Activated naive CD4-positive, alpha-beta T cell treated with anti-CD3 and anti-CD28 coated beads, Interleukin-2, amount 50 U/mL, for 24 hours (primary cell): Measurements from ENCODE around the gene ANKRD33B.
"Not testable (repeated sequence)": the region's sequence is repeated elsewhere in the genome, so short reads cannot be mapped to it uniquely, and the experiment has no call there.

Experiments used
- H3K27ac Mint-ChIP-seq: one replicate; pipeline ENCODE4 v1.8.0; 2021; ENCODE audit warnings: mild to moderate bottlenecking, mixed read lengths
- H3K27me3 Mint-ChIP-seq: one replicate; pipeline ENCODE4 v1.8.0; 2021; ENCODE audit warnings: mixed read lengths
- H3K36me3 Mint-ChIP-seq: one replicate; pipeline ENCODE4 v1.8.0; 2021; ENCODE audit warnings: mixed read lengths
- H3K4me1 Mint-ChIP-seq: one replicate; pipeline ENCODE4 v1.8.0; 2021; ENCODE audit warnings: mixed read lengths
- H3K4me3 Mint-ChIP-seq: one replicate; pipeline ENCODE4 v1.8.0; 2021; ENCODE audit warnings: mild to moderate bottlenecking, mixed read lengths
- H3K9me3 Mint-ChIP-seq: one replicate; pipeline ENCODE4 v1.8.0; 2021; ENCODE audit warnings: mixed read lengths

The ANKRD33B gene

GRCh38 chr5:10601246-10602030 is 37.6 kb downstream of the ANKRD33B start:
- H3K27ac Mint-ChIP-seq = no peak overlapping the region
- H3K27me3 Mint-ChIP-seq = peaks cover 2% of the 10 kb centered on the region
- peaks cover 16% of the 10 kb centered on the region for H3K4me1 Mint-ChIP-seq
- H3K36me3 Mint-ChIP-seq = peaks cover 4% of the 10 kb centered on the region
- H3K4me3 Mint-ChIP-seq = no peak overlapping the region
- no peaks in the 10 kb centered on the region for H3K9me3 Mint-ChIP-seq

GRCh38 chr5:10602031-10602806 is 38.3 kb downstream of the ANKRD33B start:
- peaks cover 5% of the 10 kb centered on the region for H3K27me3 Mint-ChIP-seq
- peaks cover 4% of the 10 kb centered on the region for H3K36me3 Mint-ChIP-seq
- H3K4me1 Mint-ChIP-seq = peaks cover 21% of the 10 kb centered on the region
- no peak overlapping the region for H3K4me3 Mint-ChIP-seq
- no peaks in the 10 kb centered on the region for H3K9me3 Mint-ChIP-seq
- no peak overlapping the region for H3K27ac Mint-ChIP-seq

DNA sequence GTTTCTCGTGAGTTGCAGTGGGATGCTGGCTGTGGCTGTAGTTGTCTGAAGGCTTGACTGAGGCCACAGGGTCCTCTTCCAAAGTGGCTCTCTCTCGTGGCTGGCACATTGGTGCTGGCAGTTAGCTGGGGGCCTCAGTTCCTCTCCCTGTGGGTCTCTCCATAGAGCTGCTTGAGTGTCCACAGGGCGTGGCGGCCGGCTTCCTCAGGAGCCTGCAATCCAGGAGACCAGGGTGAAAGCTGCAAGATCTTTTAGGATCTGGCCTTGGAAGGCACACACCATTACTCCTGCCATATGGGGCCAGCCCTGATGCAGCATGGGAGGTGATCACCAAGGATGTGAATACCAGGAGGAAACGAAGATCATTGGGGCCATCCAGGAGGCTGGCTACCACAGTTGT is 41.1 kb downstream of the ANKRD33B start:
- Mint-ChIP-seq H3K27ac (no peak overlapping the region), H3K36me3 (peaks cover 2% of the 10 kb centered on the region), H3K27me3 (peaks cover 10% of the 10 kb centered on the region), H3K4me1 (peaks cover 27% of the 10 kb centered on the region), H3K9me3 (no peaks in the 10 kb centered on the region), H3K4me3 (no peak overlapping the region)

GRCh38 chr5:10606632-10607022 is 42.8 kb downstream of the ANKRD33B start:
- not testable (repeated sequence) for H3K4me3 Mint-ChIP-seq, H3K36me3 Mint-ChIP-seq, H3K27ac Mint-ChIP-seq, H3K9me3 Mint-ChIP-seq
- Mint-ChIP-seq H3K27me3 (peaks cover 10% of the 10 kb centered on the region), H3K4me1 (peaks cover 13% of the 10 kb centered on the region)

GRCh38 chr5:10607023-10607665 is 43.3 kb downstream of the ANKRD33B start:
- H3K27me3 Mint-ChIP-seq = peaks cover 10% of the 10 kb centered on the region
- H3K27ac Mint-ChIP-seq = no peak overlapping the region
- peaks cover 12% of the 10 kb centered on the region for H3K4me1 Mint-ChIP-seq
- no peaks in the 10 kb centered on the region for H3K36me3 Mint-ChIP-seq
- H3K4me3 Mint-ChIP-seq = peak overlapping the region; percentile 63
- H3K9me3 Mint-ChIP-seq = no peaks in the 10 kb centered on the region

DNA sequence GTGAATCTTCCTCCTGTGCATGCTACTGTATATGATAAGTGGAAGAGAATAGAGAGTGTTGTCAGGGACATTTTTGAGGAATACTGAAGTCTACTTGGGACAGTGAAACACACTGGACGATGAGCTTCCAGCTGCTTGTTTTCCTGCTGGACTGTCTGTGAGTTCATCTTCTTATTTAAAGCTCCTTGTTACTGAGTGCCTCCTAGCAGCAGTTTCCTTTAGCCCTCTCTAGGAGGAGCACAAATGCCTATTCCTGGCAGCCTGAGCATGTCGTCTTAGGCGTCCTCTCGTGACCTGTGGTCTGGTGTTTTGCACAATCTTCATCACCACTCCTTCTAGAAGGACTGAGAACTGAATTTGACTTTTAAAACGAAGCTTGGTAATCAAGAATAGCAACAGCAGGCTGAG is 43.8 kb downstream of the ANKRD33B start:
- H3K4me1 Mint-ChIP-seq = peaks cover 12% of the 10 kb centered on the region
- no peaks in the 10 kb centered on the region for H3K36me3 Mint-ChIP-seq
- H3K9me3 Mint-ChIP-seq = no peaks in the 10 kb centered on the region
- H3K27me3 Mint-ChIP-seq = peaks cover 10% of the 10 kb centered on the region
- H3K4me3 Mint-ChIP-seq = peak overlapping the region; percentile 3
- H3K27ac Mint-ChIP-seq = no peak overlapping the region

DNA sequence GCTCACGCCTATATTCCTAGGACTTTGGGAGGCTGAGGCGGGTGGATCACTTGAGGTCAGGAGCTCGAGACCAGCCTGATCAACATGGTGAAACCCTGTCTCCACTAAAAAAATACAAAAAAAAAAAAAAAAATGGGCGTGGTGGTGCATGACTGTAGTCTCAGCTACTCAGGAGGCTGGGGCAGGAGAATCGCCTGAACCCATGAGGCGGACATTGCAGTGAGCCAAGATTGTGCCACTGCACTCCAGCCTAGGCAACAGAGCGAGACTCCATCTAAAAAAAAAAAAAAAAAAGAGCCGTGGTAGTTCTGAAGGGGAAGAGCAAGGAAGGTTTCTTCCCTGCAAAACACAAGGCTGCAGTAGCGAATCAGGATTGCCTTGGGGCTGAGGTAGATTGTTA is 44.2 kb downstream of the ANKRD33B start:
- H3K36me3 Mint-ChIP-seq, H3K27ac Mint-ChIP-seq, H3K4me3 Mint-ChIP-seq, H3K9me3 Mint-ChIP-seq: not testable (repeated sequence)
- H3K4me1 Mint-ChIP-seq = peaks cover 12% of the 10 kb centered on the region
- H3K27me3 Mint-ChIP-seq = peaks cover 10% of the 10 kb centered on the region

- Mint-ChIP-seq H3K4me3 (no peak overlapping the region), H3K27me3 (peaks cover 10% of the 10 kb centered on the region), H3K9me3 (no peaks in the 10 kb centered on the region), H3K27ac (no peak overlapping the region), H3K4me1 (peaks cover 12% of the 10 kb centered on the region), H3K36me3 (no peaks in the 10 kb centered on the region)
Measured at GRCh38 chr5:10610058-10610457, 46.2 kb downstream of the ANKRD33B start.

DNA sequence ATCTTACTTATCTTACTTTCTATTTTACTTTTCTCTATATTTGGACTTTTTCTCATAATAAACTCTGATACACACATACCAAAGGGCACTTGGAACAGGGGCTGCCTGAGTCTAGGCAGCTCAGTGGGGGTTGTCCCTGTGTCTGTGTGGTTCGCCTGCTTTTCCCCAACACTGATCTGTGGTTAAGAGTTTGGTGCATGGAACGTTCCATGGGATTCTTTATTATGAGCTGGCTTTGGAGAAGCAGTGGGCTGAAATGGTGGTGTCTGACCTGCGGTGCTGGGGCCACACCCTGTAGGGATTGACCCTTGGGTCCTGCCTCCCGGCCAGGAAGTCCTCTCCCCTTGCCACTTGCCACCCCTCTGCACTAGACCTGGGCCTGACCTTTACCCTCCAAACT is 47.4 kb downstream of the ANKRD33B start:
- Mint-ChIP-seq H3K27me3 (peaks cover 10% of the 10 kb centered on the region), H3K4me1 (peaks cover 12% of the 10 kb centered on the region), H3K27ac (no peak overlapping the region), H3K36me3 (no peaks in the 10 kb centered on the region), H3K4me3 (no peak overlapping the region), H3K9me3 (no peaks in the 10 kb centered on the region)

DNA sequence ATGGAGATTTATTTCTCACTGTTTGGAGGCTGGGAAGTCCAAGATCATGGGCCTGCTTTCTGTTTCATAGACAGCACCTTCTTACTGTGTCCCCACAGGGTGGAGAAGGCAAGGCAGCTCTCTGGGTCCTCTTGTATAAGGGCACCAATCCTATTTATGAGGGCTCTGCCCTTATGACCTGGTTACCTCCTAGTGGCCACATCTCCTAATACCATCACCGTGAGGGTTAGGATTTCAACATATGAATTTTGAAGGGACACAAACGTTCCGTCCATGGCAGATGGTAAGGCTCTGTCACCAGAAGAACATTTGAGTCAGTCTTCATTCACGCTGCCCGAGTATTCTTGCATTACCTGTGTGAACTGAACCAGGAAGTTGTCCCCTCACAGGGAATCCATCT is 48.4 kb downstream of the ANKRD33B start:
- Mint-ChIP-seq H3K27ac (no peak overlapping the region), H3K4me3 (no peak overlapping the region), H3K27me3 (peaks cover 6% of the 10 kb centered on the region), H3K4me1 (peaks cover 6% of the 10 kb centered on the region), H3K36me3 (no peaks in the 10 kb centered on the region), H3K9me3 (no peaks in the 10 kb centered on the region)

DNA sequence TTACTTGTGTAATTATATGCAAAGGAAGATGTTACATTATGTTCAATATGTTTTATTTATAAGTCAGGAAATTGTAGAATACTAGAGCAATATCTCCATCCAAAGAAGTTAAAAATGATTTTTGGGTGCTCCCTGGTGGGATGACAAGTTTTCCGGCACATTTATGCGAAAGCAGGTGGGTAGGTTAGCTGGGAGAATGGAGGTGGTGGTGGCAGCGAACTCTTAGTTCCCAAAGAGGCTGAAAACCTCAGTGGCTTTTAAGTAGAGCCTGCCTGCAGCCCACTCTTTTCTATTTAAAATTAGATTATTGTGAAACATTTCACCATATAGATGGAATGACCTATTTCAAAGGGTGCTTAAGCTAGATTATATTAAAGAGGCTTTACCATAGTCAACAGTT is 51.8 kb downstream of the ANKRD33B start:
- no peak overlapping the region for H3K4me3 Mint-ChIP-seq
- H3K9me3 Mint-ChIP-seq = no peaks in the 10 kb centered on the region
- no peaks in the 10 kb centered on the region for H3K4me1 Mint-ChIP-seq
- no peaks in the 10 kb centered on the region for H3K36me3 Mint-ChIP-seq
- H3K27ac Mint-ChIP-seq = no peak overlapping the region
- no peaks in the 10 kb centered on the region for H3K27me3 Mint-ChIP-seq

DNA sequence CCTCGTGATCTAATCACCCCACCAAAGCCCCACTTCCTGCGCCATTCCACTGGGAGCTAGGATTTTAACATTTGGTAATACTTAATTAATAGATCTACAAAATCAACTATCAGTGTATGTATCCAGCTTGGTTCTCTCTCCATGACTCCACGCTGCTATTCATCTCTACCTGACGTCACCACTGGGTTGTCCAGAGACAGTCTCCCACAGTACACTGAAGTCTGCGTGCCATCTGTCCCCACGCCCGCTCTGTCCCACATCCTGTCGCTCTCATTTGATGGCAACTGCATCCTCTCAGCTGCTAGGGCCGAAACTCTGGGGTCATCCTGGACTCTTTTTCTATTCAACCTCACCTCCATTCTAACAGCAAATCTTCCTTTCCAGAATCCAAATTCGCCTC is 53.2 kb downstream of the ANKRD33B start:
- H3K27ac Mint-ChIP-seq = no peak overlapping the region
- no peaks in the 10 kb centered on the region for H3K4me1 Mint-ChIP-seq
- no peak overlapping the region for H3K4me3 Mint-ChIP-seq
- H3K9me3 Mint-ChIP-seq = no peaks in the 10 kb centered on the region
- H3K36me3 Mint-ChIP-seq = no peaks in the 10 kb centered on the region
- H3K27me3 Mint-ChIP-seq = no peaks in the 10 kb centered on the region

DNA sequence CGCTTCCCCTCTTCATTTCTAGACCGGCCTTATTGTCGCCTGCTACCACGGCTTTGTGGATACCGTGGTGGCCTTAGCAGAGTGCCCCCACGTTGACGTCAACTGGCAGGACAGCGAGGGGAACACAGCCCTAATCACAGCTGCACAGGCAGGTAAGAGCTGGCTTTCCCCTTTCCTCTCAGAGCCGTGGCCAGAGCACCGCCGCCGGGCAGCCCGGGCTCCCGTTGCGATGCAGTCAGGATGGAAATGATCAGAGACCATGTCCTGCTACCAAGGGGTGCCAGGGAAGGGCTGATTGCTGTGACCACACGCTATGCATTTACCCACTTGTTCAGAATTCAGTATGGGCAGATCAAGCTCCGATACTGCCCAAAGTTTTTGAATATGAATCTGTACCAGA is 54.4 kb downstream of the ANKRD33B start:
- Mint-ChIP-seq H3K27me3 (no peaks in the 10 kb centered on the region), H3K4me3 (no peak overlapping the region), H3K36me3 (no peaks in the 10 kb centered on the region), H3K4me1 (no peaks in the 10 kb centered on the region), H3K9me3 (no peaks in the 10 kb centered on the region), H3K27ac (no peak overlapping the region)

GRCh38 chr5:10619649-10620048 is 55.8 kb downstream of the ANKRD33B start:
- H3K27ac Mint-ChIP-seq = no peak overlapping the region
- no peaks in the 10 kb centered on the region for H3K4me1 Mint-ChIP-seq
- no peaks in the 10 kb centered on the region for H3K36me3 Mint-ChIP-seq
- H3K27me3 Mint-ChIP-seq = no peaks in the 10 kb centered on the region
- no peak overlapping the region for H3K4me3 Mint-ChIP-seq
- H3K9me3 Mint-ChIP-seq = no peaks in the 10 kb centered on the region

DNA sequence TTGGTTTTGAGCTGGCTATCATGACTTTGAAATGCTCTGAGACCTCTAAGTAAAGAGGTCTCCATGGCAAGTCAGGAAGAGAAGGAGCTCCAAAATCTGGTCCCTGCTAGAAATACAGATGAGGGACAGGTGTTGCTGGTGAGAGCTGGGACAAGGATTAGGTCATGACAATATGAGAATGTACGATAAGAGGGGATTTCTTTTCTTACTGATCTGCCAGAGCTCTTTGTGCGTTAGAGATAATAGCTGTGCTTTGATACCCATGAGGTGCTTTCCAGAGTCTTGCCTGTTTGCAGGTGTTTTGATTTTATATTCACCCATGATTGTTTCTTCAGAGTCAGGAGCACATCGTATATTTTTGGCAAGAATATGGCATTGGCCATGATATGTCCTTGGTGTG is 56.5 kb downstream of the ANKRD33B start:
- Mint-ChIP-seq H3K27me3 (no peaks in the 10 kb centered on the region), H3K27ac (no peak overlapping the region)

GRCh38 chr5:10621832-10622231 is 58.0 kb downstream of the ANKRD33B start:
- Mint-ChIP-seq H3K27ac (no peak overlapping the region), H3K27me3 (no peaks in the 10 kb centered on the region), H3K9me3 (no peaks in the 10 kb centered on the region), H3K36me3 (no peaks in the 10 kb centered on the region), H3K4me3 (no peak overlapping the region), H3K4me1 (no peaks in the 10 kb centered on the region)

More for the DNA sequence above, 56.5 kb downstream of the ANKRD33B start:
- H3K36me3 Mint-ChIP-seq = no peaks in the 10 kb centered on the region
- no peak overlapping the region for H3K4me3 Mint-ChIP-seq
- no peaks in the 10 kb centered on the region for H3K4me1 Mint-ChIP-seq
- H3K9me3 Mint-ChIP-seq = no peaks in the 10 kb centered on the region
